H9 (cell line): ENCODE data around the gene FASTKD3. TPM values are rescaled to one million over a fixed set of nuclear protein-coding genes. Genes with fewer than 3 reads are reported as not detected.

Experiments
- DNase-seq: peaks from one replicate; pipeline ENCODE4 v3.0.0-alpha.2; 2017
- H2AFZ ChIP-seq: one replicate; pipeline ENCODE4 v1.6.1; 2013; ENCODE audit warnings: mild to moderate bottlenecking, low read length, control low read depth, moderate library complexity
- H2AK5ac ChIP-seq: 2 replicates; pipeline ENCODE4 v1.6.1; 2013; ENCODE audit warnings: low read length, control low read depth, mixed read lengths; ENCODE audit not compliant: insufficient read length
- H2BK120ac ChIP-seq: one replicate; pipeline ENCODE4 v1.6.1; 2013; ENCODE audit warnings: low read depth, mild to moderate bottlenecking, low read length, control low read depth, inconsistent platforms; ENCODE audit not compliant: poor library complexity, severe bottlenecking
- H2BK12ac ChIP-seq: 2 replicates; pipeline ENCODE4 v1.6.1; 2013; ENCODE audit warnings: low read length, control low read depth, mixed read lengths, low read depth; ENCODE audit not compliant: insufficient read length
- H2BK15ac ChIP-seq: 2 replicates; pipeline ENCODE4 v1.6.1; 2013; ENCODE audit warnings: low read depth, low read length, control low read depth
- H2BK20ac ChIP-seq: one replicate; pipeline ENCODE4 v1.6.1; 2013; ENCODE audit warnings: low read depth, mild to moderate bottlenecking, low read length, control low read depth, inconsistent platforms; ENCODE audit not compliant: poor library complexity, severe bottlenecking
- H2BK5ac ChIP-seq: 2 replicates; pipeline ENCODE4 v1.6.1; 2013; ENCODE audit warnings: low read length, control low read depth, mixed read lengths; ENCODE audit not compliant: insufficient read length
- H3K14ac ChIP-seq: 2 replicates; pipeline ENCODE4 v1.6.1; 2013; ENCODE audit warnings: low read length, control low read depth; ENCODE audit not compliant: insufficient read depth
- H3K18ac ChIP-seq: 2 replicates; pipeline ENCODE4 v1.6.1; 2013; ENCODE audit warnings: low read depth, mild to moderate bottlenecking, mixed read lengths, low read length, control low read depth; ENCODE audit not compliant: insufficient read length
- H3K23ac ChIP-seq: 2 replicates; pipeline ENCODE4 v1.6.1; 2013; ENCODE audit warnings: low read length, control low read depth, mixed read lengths, low read depth; ENCODE audit not compliant: insufficient read length
- H3K23me2 ChIP-seq: 2 replicates; pipeline ENCODE4 v1.6.1; 2013; ENCODE audit warnings: low read depth, mild to moderate bottlenecking, mixed read lengths, low read length, control low read depth; ENCODE audit not compliant: insufficient read length, poor library complexity, severe bottlenecking
- H3K27ac ChIP-seq: 2 replicates; pipeline ENCODE4 v1.5.1; 2013; ENCODE audit warnings: low read length, control low read depth, mixed read lengths, low read depth; ENCODE audit not compliant: insufficient read length
- H3K27me3 ChIP-seq: 2 replicates; pipeline ENCODE4 v1.6.1; 2013; ENCODE audit warnings: low read length, control low read depth, inconsistent platforms; ENCODE audit not compliant: insufficient read depth
- H3K4ac ChIP-seq: 2 replicates; pipeline ENCODE4 v1.6.1; 2013; ENCODE audit warnings: low read depth, mild to moderate bottlenecking, control low read depth, inconsistent platforms, low read length, moderate library complexity
- H3K4me1 ChIP-seq: 2 replicates; pipeline ENCODE4 v1.6.1; 2013; ENCODE audit warnings: low read length, control low read depth, inconsistent platforms; ENCODE audit not compliant: insufficient read depth
- H3K4me2 ChIP-seq: 2 replicates; pipeline ENCODE4 v1.6.1; 2013; ENCODE audit warnings: low read length, control low read depth, mixed read lengths; ENCODE audit not compliant: insufficient read length, insufficient read depth
- H3K56ac ChIP-seq: 2 replicates; pipeline ENCODE4 v1.6.1; 2013; ENCODE audit warnings: low read depth, mild to moderate bottlenecking, mixed read lengths, low read length, control low read depth; ENCODE audit not compliant: insufficient read length
- H3K79me1 ChIP-seq: 2 replicates; pipeline ENCODE4 v1.6.1; 2013; ENCODE audit warnings: low read depth, mild to moderate bottlenecking, moderate library complexity, low read length, control low read depth, inconsistent platforms; ENCODE audit not compliant: insufficient read depth, poor library complexity, severe bottlenecking
- H3K79me2 ChIP-seq: 2 replicates; pipeline ENCODE4 v1.6.1; 2013; ENCODE audit warnings: low read length, control low read depth, inconsistent platforms; ENCODE audit not compliant: insufficient read depth
- H3K9ac ChIP-seq: 2 replicates; pipeline ENCODE4 v1.6.1; 2013; ENCODE audit warnings: low read length, control low read depth, mixed read lengths; ENCODE audit not compliant: insufficient read length; ENCODE audit errors: extremely low read depth
- H3K9me3 ChIP-seq: one replicate; pipeline ENCODE4 v1.6.1; 2013; ENCODE audit warnings: low read depth, low read length, inconsistent platforms; ENCODE audit not compliant: control insufficient read depth
- H3T11ph ChIP-seq: one replicate; pipeline ENCODE4 v1.6.1; 2013; ENCODE audit warnings: mild to moderate bottlenecking, low read length, control low read depth, inconsistent platforms
- H4K20me1 ChIP-seq: one replicate; pipeline ENCODE4 v1.6.1; 2013; ENCODE audit not compliant: control insufficient read depth, insufficient read length, insufficient read depth
- H4K5ac ChIP-seq: 2 replicates; pipeline ENCODE4 v1.6.1; 2013; ENCODE audit warnings: low read depth, mild to moderate bottlenecking, mixed read lengths, low read length, control low read depth; ENCODE audit not compliant: insufficient read length
- H4K8ac ChIP-seq: replicated peaks from 2 replicates; pipeline ENCODE4 v1.6.1; 2013; ENCODE audit warnings: low read length, control low read depth, mixed read lengths, low read depth; ENCODE audit not compliant: insufficient read length
- H4K91ac ChIP-seq: 2 replicates; pipeline ENCODE4 v1.6.1; 2013; ENCODE audit warnings: low read depth, mild to moderate bottlenecking, moderate library complexity, mixed read lengths, low read length, control low read depth; ENCODE audit not compliant: insufficient read length
- H3K27ac Mint-ChIP-seq, 3 experiments: 2 replicates in 2 of 3; 3 replicates in 1 of 3; pipeline ENCODE4 v1.8.0; 2020 to 2021; ENCODE audit warnings: mixed read lengths in 3 of 3, mild to moderate bottlenecking in 1 of 3, moderate library complexity in 1 of 3
- H3K27me3 Mint-ChIP-seq: 2 replicates; pipeline ENCODE4 v1.8.0; 2021; ENCODE audit warnings: low read depth, mild to moderate bottlenecking, moderate library complexity, mixed read lengths
- H3K36me3 Mint-ChIP-seq, 3 experiments: 2 replicates in 2 of 3; 3 replicates in 1 of 3; pipeline ENCODE4 v1.8.0; 2020 to 2021; ENCODE audit warnings: low read depth in 3 of 3, mixed read lengths in 3 of 3; ENCODE audit not compliant: insufficient read depth in 1 of 3
- H3K4me1 Mint-ChIP-seq, 2 experiments: 2 replicates each; pipeline ENCODE4 v1.8.0; 2020; ENCODE audit warnings: mixed read lengths in 2 of 2
- H3K4me3 Mint-ChIP-seq, 2 experiments: 2 replicates in 1 of 2; 3 replicates in 1 of 2; pipeline ENCODE4 v1.8.0; 2020 to 2021; ENCODE audit warnings: mild to moderate bottlenecking in 2 of 2, mixed read lengths in 2 of 2, moderate library complexity in 1 of 2
- H3K9me3 Mint-ChIP-seq, 2 experiments: 2 replicates in 1 of 2; 3 replicates in 1 of 2; pipeline ENCODE4 v1.8.0; 2020; ENCODE audit warnings: mild to moderate bottlenecking in 2 of 2, mixed read lengths in 2 of 2, moderate library complexity in 1 of 2
- CTCF ChIP-seq: fragments of 200-600 bp; sonication (generic); conservative IDR thresholded peaks from 3 replicates; pipeline ENCODE4 v1.8.0; 2021; ENCODE audit warnings: antibody characterized with exemption, mild to moderate bottlenecking
- WGBS: extraction: QIAGEN DNeasy Blood & Tissue Kit; methylation state at CpG from one replicate; pipeline ENCODE4 v1.1.7; 2013; ENCODE audit warnings: missing lambda C conversion rate, low lambda C conversion rate, mixed read lengths; ENCODE audit not compliant: insufficient read length; ENCODE audit errors: extremely low coverage; 5-methylcytosine and 5-hydroxymethylcytosine counted together
- total RNA-seq: library from RNA; stranded (reverse); gene quantifications from 2 replicates; pipeline ENCODE4 v1.2.1, GENCODE V29; 2021

FASTKD3 gene
- total RNA-seq, 1 experiment from 2014 or later = 15.0 TPM

DNA sequence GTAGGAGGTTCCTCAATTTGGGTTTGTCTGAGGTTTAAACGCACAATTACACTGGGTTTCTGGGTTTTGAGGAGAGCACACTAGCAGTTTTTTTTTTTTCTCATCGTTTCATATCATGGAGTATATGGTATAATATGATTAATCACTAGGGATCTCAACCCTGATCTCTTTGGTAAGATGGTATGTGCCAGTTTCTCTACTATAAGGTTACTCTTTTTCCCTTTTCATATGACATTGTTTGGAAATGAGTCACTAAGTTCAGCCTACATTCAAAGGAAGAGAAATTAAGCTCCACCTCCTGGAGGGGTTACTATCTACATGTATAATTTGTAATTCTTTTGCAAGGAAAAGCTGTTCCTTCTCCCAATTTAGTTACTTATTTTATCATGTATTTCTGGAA, 35.3 kb upstream of the FASTKD3 start:
- H3K56ac ChIP-seq = no peak overlapping the region
- no peak overlapping the region for H3K14ac ChIP-seq
- no peak overlapping the region for H2BK5ac ChIP-seq
- no peak overlapping the region for H2BK120ac ChIP-seq
- TF ChIP-seq CTCF = no peak
- peaks cover 18% of the 10 kb centered on the region in 2 experiments for H3K9me3 Mint-ChIP-seq
- H3K4ac ChIP-seq = no peak overlapping the region
- H3K4me1 ChIP-seq = no peaks in the 10 kb centered on the region
- no peak overlapping the region for H2AFZ ChIP-seq
- no peaks in the 10 kb centered on the region for H3K23me2 ChIP-seq
- H3K79me1 ChIP-seq = no peaks in the 10 kb centered on the region
- no peak overlapping the region for H3K23ac ChIP-seq
- WGBS = no CpG with 5 or more reads among the region's 2 CpGs
- no peak overlapping the region for H4K5ac ChIP-seq
- no peak overlapping the region for H3K4me3 Mint-ChIP-seq
- no peak overlapping the region for H3K9ac ChIP-seq
- H3K79me2 ChIP-seq = no peaks in the 10 kb centered on the region
- H3K4me1 Mint-ChIP-seq = peaks cover 0 to 5% of the 10 kb centered on the region in 2 experiments; a peak in 2 of 4 replicates
- H3K27ac ChIP-seq = no peak overlapping the region
- no peaks in the 10 kb centered on the region for H3K9me3 ChIP-seq
- no peak overlapping the region for H4K91ac ChIP-seq
- no peak overlapping the region for H2AK5ac ChIP-seq
- H3K27me3 Mint-ChIP-seq = no peaks in the 10 kb centered on the region
- H4K8ac ChIP-seq = no peak overlapping the region
- peaks cover 33 to 53% (median 52%) of the 10 kb centered on the region in 3 experiments for H3K36me3 Mint-ChIP-seq
- no peak overlapping the region for H3K27ac Mint-ChIP-seq
- no peaks in the 10 kb centered on the region for H4K20me1 ChIP-seq
- H3K4me2 ChIP-seq = no peak overlapping the region
- DNase-seq = no peak
- no peak overlapping the region for H2BK20ac ChIP-seq
- no peak overlapping the region for H3K18ac ChIP-seq
- H3T11ph ChIP-seq = no peak overlapping the region
- no peaks in the 10 kb centered on the region for H3K27me3 ChIP-seq
- H2BK15ac ChIP-seq = no peak overlapping the region
- no peak overlapping the region for H2BK12ac ChIP-seq
